Activated CD4-positive, alpha-beta T cell treated with anti-CD3 and anti-CD28 coated beads, Interleukin-2, Interleukin-6, amounts not matched to agents 100 ng/mL and 50 ng/mL, durations not matched to agents 16 hours and 8 hours (primary cell): ENCODE results near the gene SPECC1.
A peak's percentile ranks its signal among the peaks of the same experiment; 100 is the strongest.
"Not testable (repeated sequence)": the region's sequence is repeated elsewhere in the genome, so short reads cannot be mapped to it uniquely, and the experiment has no call there.

Experiments
- DNase-seq: peaks from one replicate; pipeline ENCODE4 v3.0.0-alpha.2; 2020

Gene SPECC1

GRCh38 chr17:20009302-20010098 is at the start of gene SPECC1:
Gene SPECC1 (plus strand): TSS chr17:20009359. CDS start chr17:20096652, 87,293 bp downstream.
- peak; percentile 93 for DNase-seq

- not testable (repeated sequence) for DNase-seq
Measured at GRCh38 chr17:19962954-19963353, 46.2 kb upstream of the SPECC1 start.

- no peak for DNase-seq
Measured at GRCh38 chr17:19973156-19973555, 36.0 kb upstream of the SPECC1 start.

- DNase-seq = no peak
Measured at GRCh38 chr17:19975601-19976000, 33.6 kb upstream of the SPECC1 start.

GRCh38 chr17:19977293-19978208 is 31.6 kb upstream of the SPECC1 start, which contains the start of gene AKAP10:
Gene AKAP10 (minus strand): TSS chr17:19977828. CDS start chr17:19977679, 149 bp downstream.
- DNase-seq = peak; percentile 97

- peak; percentile 26 for DNase-seq
Measured at GRCh38 chr17:19978209-19978802, 30.9 kb upstream of the SPECC1 start.

GRCh38 chr17:19978805-19979211 is 30.4 kb upstream of the SPECC1 start:
- no peak for DNase-seq

- no peak for DNase-seq
Measured at GRCh38 chr17:19979917-19980770, 29.0 kb upstream of the SPECC1 start.

- DNase-seq = no peak
Measured at GRCh38 chr17:19986941-19987861, 22.0 kb upstream of the SPECC1 start.

- no peak for DNase-seq
Measured at GRCh38 chr17:19987897-19988296, 21.3 kb upstream of the SPECC1 start.

GRCh38 chr17:19991252-19991885 is 17.8 kb upstream of the SPECC1 start:
- no peak for DNase-seq

GRCh38 chr17:19992803-19993713 is 16.1 kb upstream of the SPECC1 start:
- peak; percentile 88 for DNase-seq

- DNase-seq = no peak
Measured at GRCh38 chr17:19996086-19996485, 13.1 kb upstream of the SPECC1 start.

- DNase-seq = no peak
Measured at GRCh38 chr17:19996502-19996901, 12.7 kb upstream of the SPECC1 start.

- peak; percentile 22 for DNase-seq
Measured at GRCh38 chr17:20008242-20009051, 712 bp upstream of the SPECC1 start.

GRCh38 chr17:20009052-20009301 is 182 bp upstream of the SPECC1 start:
- DNase-seq = no peak

GRCh38 chr17:20010099-20010863 is 1.1 kb downstream of the SPECC1 start:
- DNase-seq = peak; percentile 5

- no peak for DNase-seq
Measured at GRCh38 chr17:20010936-20011335, 1.8 kb downstream of the SPECC1 start.
